Activated gamma-delta T cell treated with Interleukin-2 at 50 U/mL for 16 hours (primary cell): ENCODE data around the gene CHID1.

Experiments
- DNase-seq: peaks from one replicate; pipeline ENCODE4 v3.0.0-alpha.2; 2020

Gene CHID1

GRCh38 chr11:932435-932834, 21.8 kb upstream of the CHID1 start:
- no peak for DNase-seq

- DNase-seq = no peak
Observed at GRCh38 chr11:931385-931784, 20.8 kb upstream of the CHID1 start.

GRCh38 chr11:929405-929804, 18.8 kb upstream of the CHID1 start:
- DNase-seq = no peak

GRCh38 chr11:928786-929185, 18.2 kb upstream of the CHID1 start:
- DNase-seq = no peak

GRCh38 chr11:927871-928270, 17.3 kb upstream of the CHID1 start:
- DNase-seq = peak; percentile 39

GRCh38 chr11:926341-926916, 15.8 kb upstream of the CHID1 start:
- no peak for DNase-seq

GRCh38 chr11:925496-926301, 15.1 kb upstream of the CHID1 start, which contains the start of gene AP2A2:
AP2A2 (plus strand) TSS chr11:925870; CDS start chr11:926022, 152 bp downstream.
- DNase-seq = peak; percentile 90

GRCh38 chr11:925158-925495, 14.5 kb upstream of the CHID1 start:
- DNase-seq = no peak

- DNase-seq = no peak
Observed at GRCh38 chr11:924406-925157, 14.0 kb upstream of the CHID1 start.

- no peak for DNase-seq
Observed at GRCh38 chr11:923691-924405, 13.2 kb upstream of the CHID1 start.

- DNase-seq = no peak
Observed at GRCh38 chr11:921921-922678, 11.5 kb upstream of the CHID1 start.

- no peak for DNase-seq
Observed at GRCh38 chr11:917426-917825, 6.8 kb upstream of the CHID1 start.

- DNase-seq = no peak
Observed at GRCh38 chr11:914747-915501, 4.3 kb upstream of the CHID1 start.

- no peak for DNase-seq
Observed at GRCh38 chr11:914204-914603, 3.6 kb upstream of the CHID1 start.

- no peak for DNase-seq
Observed at GRCh38 chr11:913043-913442, 2.4 kb upstream of the CHID1 start.

GRCh38 chr11:912266-912665, 1.7 kb upstream of the CHID1 start:
- DNase-seq = no peak

- no peak for DNase-seq
Observed at GRCh38 chr11:911890-912219, 1.2 kb upstream of the CHID1 start.

GRCh38 chr11:911031-911889, 650 bp upstream of the CHID1 start:
- DNase-seq = peak; percentile 24

GRCh38 chr11:910044-910588, 494 bp downstream of the CHID1 start:
- DNase-seq = no peak

GRCh38 chr11:909406-909805, 1.2 kb downstream of the CHID1 start:
- DNase-seq = no peak

- DNase-seq = no peak
Observed at GRCh38 chr11:908273-908672, 2.3 kb downstream of the CHID1 start.
